ENCODE data around the gene CUEDC1.

DNA sequence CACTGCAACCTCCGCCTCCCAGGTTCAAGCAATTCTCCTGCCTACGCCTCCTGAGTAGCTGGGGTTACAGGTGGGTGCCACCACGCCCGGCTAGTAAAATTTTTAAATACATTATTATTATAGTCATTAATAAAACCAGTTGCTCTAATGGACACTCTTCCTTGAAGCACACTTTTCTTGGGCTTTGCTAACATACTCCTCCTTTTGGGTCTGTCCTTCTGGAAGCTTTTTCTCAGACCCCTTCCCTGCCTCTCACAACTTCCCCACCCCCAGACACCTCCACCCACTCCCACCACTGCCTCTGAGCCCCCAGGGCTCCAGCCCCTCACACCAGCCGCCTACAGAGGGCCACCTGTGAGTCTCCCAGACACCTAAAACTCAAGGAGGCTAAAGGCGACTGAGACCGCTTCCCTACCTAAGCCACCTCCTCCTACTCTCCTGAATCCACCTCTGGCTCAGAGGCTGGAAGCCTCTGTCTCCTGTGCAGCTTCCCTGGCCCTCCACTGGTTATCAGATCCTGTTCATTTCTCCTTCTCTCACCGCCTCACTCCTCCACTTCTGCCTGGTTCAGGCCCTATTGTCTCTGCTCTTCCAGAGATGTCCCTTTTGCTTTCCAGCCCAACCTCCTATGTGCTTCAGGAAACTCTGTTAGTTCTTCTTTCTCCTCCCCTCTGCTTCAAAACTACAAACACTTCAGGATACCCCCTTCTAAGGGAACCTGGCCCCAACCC lies 2.1 kb upstream of the CUEDC1 start:
- TF ChIP-seq, protein P1, sequence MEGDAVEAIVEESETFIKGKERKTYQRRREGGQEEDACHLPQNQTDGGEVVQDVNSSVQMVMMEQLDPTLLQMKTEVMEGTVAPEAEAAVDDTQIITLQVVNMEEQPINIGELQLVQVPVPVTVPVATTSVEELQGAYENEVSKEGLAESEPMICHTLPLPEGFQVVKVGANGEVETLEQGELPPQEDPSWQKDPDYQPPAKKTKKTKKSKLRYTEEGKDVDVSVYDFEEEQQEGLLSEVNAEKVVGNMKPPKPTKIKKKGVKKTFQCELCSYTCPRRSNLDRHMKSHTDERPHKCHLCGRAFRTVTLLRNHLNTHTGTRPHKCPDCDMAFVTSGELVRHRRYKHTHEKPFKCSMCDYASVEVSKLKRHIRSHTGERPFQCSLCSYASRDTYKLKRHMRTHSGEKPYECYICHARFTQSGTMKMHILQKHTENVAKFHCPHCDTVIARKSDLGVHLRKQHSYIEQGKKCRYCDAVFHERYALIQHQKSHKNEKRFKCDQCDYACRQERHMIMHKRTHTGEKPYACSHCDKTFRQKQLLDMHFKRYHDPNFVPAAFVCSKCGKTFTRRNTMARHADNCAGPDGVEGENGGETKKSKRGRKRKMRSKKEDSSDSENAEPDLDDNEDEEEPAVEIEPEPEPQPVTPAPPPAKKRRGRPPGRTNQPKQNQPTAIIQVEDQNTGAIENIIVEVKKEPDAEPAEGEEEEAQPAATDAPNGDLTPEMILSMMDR (IDR thresholded peaks at IDR 0.05 in 4 of 5, conservative IDR thresholded peaks at IDR 0.05 in 1 of 5), result no peak
- TF ChIP-seq POLR2A (IDR thresholded peaks at IDR 0.05), result no peak
